Caco-2 (cell line): ENCODE measurements around the gene KCNK3. TPM values are rescaled to one million over a fixed set of nuclear protein-coding genes. Genes with fewer than 3 reads are reported as not detected.

ENCODE experiments used
- BruUV-seq: library from RNA; stranded (reverse); fragments of 400-500 nt; replicated peaks from 2 replicates; lab custom pipeline; 2021; lab: Mats Ljungman, UMichigan
- CTCF ChIA-PET: fragments of 300-600 bp; sonication (Branson Sonifier 250); formaldehyde crosslinking; loops from one replicate; lab custom pipeline; 2022; ENCODE audit warnings: antibody characterized with exemption; lab: Charles Lee
- POLR2A ChIA-PET: fragments of 300-600 bp; sonication (Branson Sonifier 250); formaldehyde crosslinking; loops from one replicate; lab custom pipeline; 2022; ENCODE audit warnings: antibody characterized with exemption; lab: Charles Lee
- DNase-seq, 2 experiments: peaks; one replicate each; pipeline versions ENCODE4 v3.0.0 to v3.0.0-alpha.2; 2020 to 2022
- H3K27me3 ChIP-seq: replicated peaks from 2 replicates; pipeline ENCODE4 v1.6.0; 2011; ENCODE audit warnings: low read length; ENCODE audit not compliant: control insufficient read depth, insufficient read depth
- H3K36me3 ChIP-seq: 2 replicates; pipeline ENCODE4 v1.5.1; 2011; ENCODE audit warnings: low read length; ENCODE audit not compliant: control insufficient read depth, insufficient read depth
- H3K4me1 ChIP-seq: fragments of 250-450 bp; sonication (Bioruptor Pico); 2 replicates; pipeline ENCODE4 v1.5.1; 2020; ENCODE audit warnings: mild to moderate bottlenecking
- H3K4me3 ChIP-seq: 2 replicates; pipeline ENCODE4 v1.5.1; 2011; ENCODE audit warnings: low read depth, mild to moderate bottlenecking, control low read depth, low read length
- H3K9me3 ChIP-seq: fragments of 250-450 bp; sonication (Bioruptor Pico); 2 replicates; pipeline ENCODE4 v1.5.1; 2020; ENCODE audit warnings: mild to moderate bottlenecking, moderate library complexity
- H3K27ac Mint-ChIP-seq: one replicate; pipeline ENCODE4 v1.8.0; 2022; ENCODE audit warnings: mixed read lengths; ENCODE audit not compliant: unreplicated experiment
- H3K27me3 Mint-ChIP-seq: one replicate; pipeline ENCODE4 v1.8.0; 2022; ENCODE audit warnings: mixed read lengths; ENCODE audit not compliant: insufficient read depth, unreplicated experiment
- H3K36me3 Mint-ChIP-seq: one replicate; pipeline ENCODE4 v1.8.0; 2022; ENCODE audit warnings: mild to moderate bottlenecking, mixed read lengths; ENCODE audit not compliant: insufficient read depth, unreplicated experiment
- H3K4me1 Mint-ChIP-seq: one replicate; pipeline ENCODE4 v1.8.0; 2022; ENCODE audit warnings: low read depth, mixed read lengths; ENCODE audit not compliant: unreplicated experiment
- H3K4me3 Mint-ChIP-seq: one replicate; pipeline ENCODE4 v1.8.0; 2022; ENCODE audit warnings: mild to moderate bottlenecking, moderate library complexity, mixed read lengths; ENCODE audit not compliant: unreplicated experiment
- H3K9me3 Mint-ChIP-seq: one replicate; pipeline ENCODE4 v1.8.0; 2022; ENCODE audit warnings: mixed read lengths; ENCODE audit not compliant: unreplicated experiment
- CTCF ChIP-seq, 2 experiments: fragments of 200-600 bp in 1 of 2; IDR thresholded peaks; 1 replicate in 1 of 2; 2 replicates in 1 of 2; pipeline versions ENCODE4 v1.5.1 to v1.8.0; 2011 to 2022; ENCODE audit warnings: antibody characterized with exemption in 1 of 2, control low read depth in 1 of 2, inconsistent platforms in 1 of 2, low read depth in 1 of 2, low read length in 1 of 2, mild to moderate bottlenecking in 1 of 2, moderate library complexity in 1 of 2; ENCODE audit not compliant: insufficient read depth in 1 of 2, severe bottlenecking in 1 of 2, unreplicated experiment in 1 of 2
- intact Hi-C: fragments of 100-400 bp; cut with micrococcal nuclease; formaldehyde crosslinking; loops from one replicate; pipeline ENCODE4 v1.10.0; 2022; ENCODE audit not compliant: unreplicated experiment
- total RNA-seq: library from RNA; stranded (reverse); gene quantifications from 2 replicates; pipeline ENCODE4 v1.2.3, GENCODE V29; 2022

Gene KCNK3
- total RNA-seq, 1 experiment from 2014 or later = 0.36 TPM

GRCh38 chr2:26724784-26725520 is 32.4 kb downstream of the KCNK3 start:
- Mint-ChIP-seq H3K27ac (no peak overlapping the region), H3K4me1 (no peaks in the 10 kb centered on the region), H3K4me3 (no peak overlapping the region), H3K36me3 (peaks cover 5% of the 10 kb centered on the region), H3K27me3 (no peaks in the 10 kb centered on the region), H3K9me3 (no peaks in the 10 kb centered on the region)
- CTCF ChIA-PET = no interaction called here
- H3K4me1 ChIP-seq = peaks cover 22% of the 10 kb centered on the region
- no peak for TF ChIP-seq CTCF (IDR thresholded peaks at IDR 0.05; ENCODE audit: insufficient read depth in 1 of 2, low read depth in 1 of 2, low read length in 1 of 2, severe bottlenecking in 1 of 2, unreplicated experiment in 1 of 2)
- intact Hi-C loops = no loop called here
- DNase-seq = no peak
- POLR2A ChIA-PET = interaction anchor here (0.5 to 0.6 kb wide), 2 partner anchors 11 to 719 kb away, joined by 3 read pairs; no protein-coding TSS in a partner anchor
- H3K36me3 ChIP-seq = no peaks in the 10 kb centered on the region
- no peaks in the 10 kb centered on the region for H3K9me3 ChIP-seq
- H3K27me3 ChIP-seq = no peaks in the 10 kb centered on the region
- BruUV-seq = no TSS peak
- no peak overlapping the region for H3K4me3 ChIP-seq

- H3K4me1 Mint-ChIP-seq = no peaks in the 10 kb centered on the region
- ChIA-PET CTCF (no interaction called here), POLR2A (no interaction called here)
- Histone ChIP-seq H3K36me3 (no peaks in the 10 kb centered on the region), H3K4me3 (no peak overlapping the region), H3K27me3 (no peaks in the 10 kb centered on the region), H3K9me3 (no peaks in the 10 kb centered on the region), H3K4me1 (peaks cover 17% of the 10 kb centered on the region)
- no TSS peak for BruUV-seq
- H3K9me3 Mint-ChIP-seq = no peaks in the 10 kb centered on the region
- intact Hi-C loops = no loop called here
- no peaks in the 10 kb centered on the region for H3K27me3 Mint-ChIP-seq
- H3K27ac Mint-ChIP-seq = no peak overlapping the region
- DNase-seq = no peak
- H3K4me3 Mint-ChIP-seq = no peak overlapping the region
- TF ChIP-seq CTCF (IDR thresholded peaks at IDR 0.05; ENCODE audit: insufficient read depth in 1 of 2, low read depth in 1 of 2, low read length in 1 of 2, severe bottlenecking in 1 of 2, unreplicated experiment in 1 of 2) = no peak
- H3K36me3 Mint-ChIP-seq = peaks cover 5% of the 10 kb centered on the region
Measured at GRCh38 chr2:26725521-26725820, 32.9 kb downstream of the KCNK3 start.

GRCh38 chr2:26726228-26726627 is 33.7 kb downstream of the KCNK3 start:
- Mint-ChIP-seq H3K27me3 (no peaks in the 10 kb centered on the region), H3K4me3 (no peak overlapping the region), H3K9me3 (no peaks in the 10 kb centered on the region), H3K4me1 (no peaks in the 10 kb centered on the region), H3K27ac (no peak overlapping the region), H3K36me3 (peaks cover 5% of the 10 kb centered on the region)
- H3K4me1 ChIP-seq = peaks cover 10% of the 10 kb centered on the region
- ChIA-PET POLR2A (interaction anchor here (0.5 kb wide), 1 partner anchor 48 kb away, joined by 4 read pairs; no protein-coding TSS in a partner anchor), CTCF (no interaction called here)
- H3K36me3 ChIP-seq = no peaks in the 10 kb centered on the region
- no TSS peak for BruUV-seq
- TF ChIP-seq CTCF (IDR thresholded peaks at IDR 0.05; ENCODE audit: insufficient read depth in 1 of 2, low read depth in 1 of 2, low read length in 1 of 2, severe bottlenecking in 1 of 2, unreplicated experiment in 1 of 2) = no peak
- no peak overlapping the region for H3K4me3 ChIP-seq
- intact Hi-C loops = no loop called here
- DNase-seq = no peak
- no peaks in the 10 kb centered on the region for H3K9me3 ChIP-seq
- H3K27me3 ChIP-seq = no peaks in the 10 kb centered on the region
